K562 (cell line): ENCODE data around the gene DNAJB12. TPM values are rescaled to one million over a fixed set of nuclear protein-coding genes. Genes with fewer than 3 reads are reported as not detected.

ENCODE experiments used
- ARID4B ChIP-seq: sonication (generic); formaldehyde crosslinking; IDR thresholded peaks from 2 replicates; pipeline ENCODE4 v1.8.0; 2022; ENCODE audit warnings: mild to moderate bottlenecking, missing genetic modification reagents
- CXXC5 ChIP-seq: fragments of 250-450 bp; sonication (Bioruptor Pico); IDR thresholded peaks from 2 replicates; pipeline ENCODE4 v1.8.0; 2022; ENCODE audit warnings: inconsistent platforms, mild to moderate bottlenecking, moderate library complexity
- ETS2 ChIP-seq: IDR thresholded peaks from 2 replicates; pipeline ENCODE4 v1.6.1; 2016; ENCODE audit warnings: borderline replicate concordance, missing genetic modification characterization, mild to moderate bottlenecking, moderate library complexity, missing compliant biosample characterization; ENCODE audit not compliant: poor library complexity, severe bottlenecking
- GATAD2B ChIP-seq: fragments of 450-650 bp; IDR thresholded peaks from 2 replicates; pipeline ENCODE4 v1.6.1; 2017; ENCODE audit warnings: mild to moderate bottlenecking, borderline replicate concordance
- HNRNPLL ChIP-seq: fragments of 200-400 bp; formaldehyde crosslinking; IDR thresholded peaks from 2 replicates; pipeline ENCODE4 v1.6.1; 2017; ENCODE audit warnings: low read length, low read depth, mild to moderate bottlenecking; ENCODE audit not compliant: poor library complexity, severe bottlenecking
- KLF1 ChIP-seq: fragments of 450-650 bp; IDR thresholded peaks from 2 replicates; pipeline ENCODE4 v1.6.1; 2016; ENCODE audit warnings: missing genetic modification characterization, missing compliant biosample characterization
- NFATC3 ChIP-seq: fragments of 450-650 bp; IDR thresholded peaks from 2 replicates; pipeline ENCODE4 v1.6.1; 2017; ENCODE audit warnings: mild to moderate bottlenecking
- PKNOX1 ChIP-seq: fragments of 450-650 bp; IDR thresholded peaks from 2 replicates; pipeline ENCODE4 v1.6.1; 2016
- PRMT5 ChIP-seq: sonication (generic); formaldehyde crosslinking; IDR thresholded peaks from 2 replicates; pipeline ENCODE4 v1.5.0; 2020; ENCODE audit warnings: missing genetic modification reagents
- SFPQ ChIP-seq: fragments of 200-400 bp; formaldehyde crosslinking; IDR thresholded peaks from 2 replicates; pipeline ENCODE4 v1.6.1; 2017; ENCODE audit warnings: mild to moderate bottlenecking, low read depth, low read length, moderate library complexity
- SRSF9 ChIP-seq: fragments of 200-400 bp; formaldehyde crosslinking; IDR thresholded peaks from 2 replicates; pipeline ENCODE4 v1.6.1; 2017; ENCODE audit warnings: low read depth, low read length, borderline replicate concordance
- YBX1 ChIP-seq: fragments of 450-650 bp; IDR thresholded peaks from 2 replicates; pipeline ENCODE4 v1.7.1; 2016; ENCODE audit warnings: mild to moderate bottlenecking
- ZBTB43 ChIP-seq: sonication (generic); formaldehyde crosslinking; IDR thresholded peaks from 2 replicates; pipeline ENCODE4 v1.8.0; 2023; ENCODE audit warnings: mild to moderate bottlenecking, missing genetic modification reagents
- ZNF253 ChIP-seq: fragments of 250-450 bp; sonication (Bioruptor Pico); conservative IDR thresholded peaks from 2 replicates; pipeline ENCODE4 v1.6.1; 2021; ENCODE audit warnings: mild to moderate bottlenecking
- ZNF766 ChIP-seq: fragments of 200-800 bp; sonication (Bioruptor generic); conservative IDR thresholded peaks from 2 replicates; pipeline ENCODE4 v1.6.1; 2016; ENCODE audit warnings: missing genetic modification characterization, missing compliant biosample characterization
- ZNF785 ChIP-seq: fragments of 250-450 bp; sonication (Bioruptor Pico); IDR thresholded peaks from 2 replicates; pipeline ENCODE4 v1.4.0; 2020; ENCODE audit warnings: mild to moderate bottlenecking
- polyA plus RNA-seq, 8 experiments: library from polyadenylated mRNA; depleted of rRNA in 4 of 8; stranded (reverse) in 5 of 8; unstranded in 3 of 8; fragments of >200 nt; fragmentation: Nextera tagmentation in 2 of 8; fragmentation: Illumina TruSeq in 1 of 8; extraction: Ambion mirVana in 2 of 8; extraction: Trizol in 1 of 8; gene quantifications; 2 replicates each; pipeline versions ENCODE4 v1.2.1 to v1.2.3, GENCODE V29; 2011 to 2014; ENCODE audit warnings: inconsistent platforms in 1 of 8, missing spikeins in 1 of 8
- total RNA-seq, 7 experiments: library from RNA; depleted of rRNA in 6 of 7; stranded (reverse); fragments of >200 nt in 6 of 7; fragmentation: Illumina TruSeq in 2 of 7; extraction: Trizol in 2 of 7; gene quantifications; 2 replicates each; pipeline versions ENCODE4 v1.2.1 to v1.2.3, GENCODE V29; 2011 to 2021; ENCODE audit warnings: low replicate concordance in 1 of 7

Gene DNAJB12
- total and polyA plus RNA-seq, 9 of the 15 experiments (the other 6 are each of a cell fraction or from before 2014, with no cell fraction given), result 3.5 to 31.5 (median 20.3) TPM

GRCh38 chr10:72353028-72353964 lies 1.4 kb downstream of the DNAJB12 start (continued):
- TF ChIP-seq PKNOX1, result 0 out of 2 replicates have a peak, but pooled peaks have one; percentile 21
- no peak for TF ChIP-seq KLF1 (tag)
- TF ChIP-seq HNRNPLL, result no peak
- no peak for TF ChIP-seq SRSF9
- no peak for TF ChIP-seq GATAD2B
- TF ChIP-seq ZNF785, result no peak
- TF ChIP-seq SFPQ, result no peak
- 0 out of 2 replicates have a peak, but pooled peaks have one; percentile 41 for TF ChIP-seq ZNF766
- no peak for TF ChIP-seq PRMT5 (CRISPR knock-in tag)
- no peak for TF ChIP-seq ARID4B (CRISPR knock-in tag)
- TF ChIP-seq YBX1, result no peak
- no peak for TF ChIP-seq ZBTB43
- no peak for TF ChIP-seq ETS2 (tag)
- no peak for TF ChIP-seq NFATC3
- TF ChIP-seq CXXC5 (CRISPR knock-in tag), result 0 out of 2 replicates have a peak, but pooled peaks have one; percentile 12
- TF ChIP-seq ZNF253 (CRISPR knock-in tag), result no peak
